ENCODE results near the gene NRIP1. TPM values are rescaled to one million over a fixed set of nuclear protein-coding genes. Genes with fewer than 3 reads are reported as not detected.

NRIP1 gene
- total and polyA plus RNA-seq, 7 donors, result 10.2 to 35.3 (median 26.3) TPM

- TF ChIP-seq POLR2A (IDR thresholded peaks at IDR 0.05), result no peak
- TF ChIP-seq POLR2AphosphoS5 (IDR thresholded peaks at IDR 0.05), result no peak
- TF ChIP-seq EP300 (IDR thresholded peaks at IDR 0.05), result no peak
- no peak for TF ChIP-seq CTCF (IDR thresholded peaks at IDR 0.05)
- no peak overlapping the region for H3K27ac ChIP-seq
- DNase-seq, result no peak
- H3K36me3 ChIP-seq, result no peaks in the 10 kb centered on the region
- H3K9me3 ChIP-seq, result no peaks in the 10 kb centered on the region
- peaks cover 0 to 31% (median 20%) of the 10 kb centered on the region in 4 donors for H3K4me1 ChIP-seq
- no peak overlapping the region for H3K4me3 ChIP-seq
- intact Hi-C loops (cut with DNase I), result no loop called here
- H3K27me3 ChIP-seq, result no peaks in the 10 kb centered on the region
- WGBS, 2 donors, result 25 to 43% methylated on average over 3 of the region's 3 CpGs
These were observed 36.6 kb downstream of the NRIP1 start for GRCh38 chr21:15028186-15028585.

GRCh38 chr21:15027056-15027455, 37.7 kb downstream of the NRIP1 start:
- Histone ChIP-seq H3K27ac (no peak overlapping the region), H3K27me3 (no peaks in the 10 kb centered on the region), H3K36me3 (no peaks in the 10 kb centered on the region), H3K4me1 (peaks cover 0 to 31% (median 18%) of the 10 kb centered on the region in 4 donors), H3K4me3 (no peak overlapping the region), H3K9me3 (no peaks in the 10 kb centered on the region)
- intact Hi-C loops (cut with DNase I), result no loop called here
- WGBS, 2 donors, result 68 to 78% methylated on average over 5 of the region's 5 CpGs
- no peak for TF ChIP-seq POLR2A (IDR thresholded peaks at IDR 0.05)
- no peak for TF ChIP-seq POLR2AphosphoS5 (IDR thresholded peaks at IDR 0.05)
- TF ChIP-seq EP300 (IDR thresholded peaks at IDR 0.05), result no peak
- TF ChIP-seq CTCF (IDR thresholded peaks at IDR 0.05), result no peak
- no peak for DNase-seq

- no peaks in the 10 kb centered on the region for H3K36me3 ChIP-seq
- no peak for TF ChIP-seq CTCF (IDR thresholded peaks at IDR 0.05)
- no peak for TF ChIP-seq POLR2A (IDR thresholded peaks at IDR 0.05)
- TF ChIP-seq EP300 (IDR thresholded peaks at IDR 0.05), result no peak
- TF ChIP-seq POLR2AphosphoS5 (IDR thresholded peaks at IDR 0.05), result no peak
- H3K4me3 ChIP-seq, result no peak overlapping the region
- no peaks in the 10 kb centered on the region for H3K27me3 ChIP-seq
- peaks cover 0 to 31% (median 18%) of the 10 kb centered on the region in 4 donors for H3K4me1 ChIP-seq
- DNase-seq, result no peak
- 68 to 74% methylated on average over 2 of the region's 2 CpGs for WGBS, 2 donors
- intact Hi-C loops (cut with DNase I), result no loop called here
- no peak overlapping the region for H3K27ac ChIP-seq
- no peaks in the 10 kb centered on the region for H3K9me3 ChIP-seq
These were observed 38.4 kb downstream of the NRIP1 start for GRCh38 chr21:15026370-15026769.

- H3K27ac ChIP-seq, result peak overlapping the region in 1 of 4 donors; percentile 20
- TF ChIP-seq EP300 (IDR thresholded peaks at IDR 0.05) (no peak), POLR2AphosphoS5 (IDR thresholded peaks at IDR 0.05) (no peak), POLR2A (IDR thresholded peaks at IDR 0.05) (no peak), CTCF (IDR thresholded peaks at IDR 0.05) (no peak)
- 74 to 75% methylated on average over 5 of the region's 5 CpGs for WGBS, 2 donors
- no peak overlapping the region for H3K4me3 ChIP-seq
- intact Hi-C loops (cut with DNase I), result no loop called here
- peaks cover 0 to 26% (median 17%) of the 10 kb centered on the region in 4 donors for H3K4me1 ChIP-seq
- no peaks in the 10 kb centered on the region for H3K9me3 ChIP-seq
- H3K36me3 ChIP-seq, result no peaks in the 10 kb centered on the region
- no peak for DNase-seq
- no peaks in the 10 kb centered on the region for H3K27me3 ChIP-seq
These were observed 41.0 kb downstream of the NRIP1 start for GRCh38 chr21:15023776-15024175.

GRCh38 chr21:15022608-15023261, 42.1 kb downstream of the NRIP1 start:
- no peaks in the 10 kb centered on the region for H3K27me3 ChIP-seq
- WGBS, 2 donors, result 73 to 83% methylated on average over 6 of the region's 6 CpGs
- peaks cover 0 to 29% (median 17%) of the 10 kb centered on the region in 4 donors for H3K4me1 ChIP-seq
- no peaks in the 10 kb centered on the region for H3K9me3 ChIP-seq
- no peak for TF ChIP-seq POLR2AphosphoS5 (IDR thresholded peaks at IDR 0.05)
- no peak for TF ChIP-seq CTCF (IDR thresholded peaks at IDR 0.05)
- no peak for TF ChIP-seq EP300 (IDR thresholded peaks at IDR 0.05)
- no peak for TF ChIP-seq POLR2A (IDR thresholded peaks at IDR 0.05)
- intact Hi-C loops (cut with DNase I), result no loop called here
- H3K4me3 ChIP-seq, result no peak overlapping the region
- DNase-seq, result no peak
- H3K36me3 ChIP-seq, result no peaks in the 10 kb centered on the region
- no peak overlapping the region for H3K27ac ChIP-seq
